ENCODE data around the gene CTDSPL. TPM values are rescaled to one million over a fixed set of nuclear protein-coding genes. Genes with fewer than 3 reads are reported as not detected.

Gene CTDSPL
- total and polyA plus RNA-seq, 2 of the 13 experiments (the other 11 are each of a cell fraction or from before 2014, with no cell fraction given) = 26.1 to 142 TPM

DNA sequence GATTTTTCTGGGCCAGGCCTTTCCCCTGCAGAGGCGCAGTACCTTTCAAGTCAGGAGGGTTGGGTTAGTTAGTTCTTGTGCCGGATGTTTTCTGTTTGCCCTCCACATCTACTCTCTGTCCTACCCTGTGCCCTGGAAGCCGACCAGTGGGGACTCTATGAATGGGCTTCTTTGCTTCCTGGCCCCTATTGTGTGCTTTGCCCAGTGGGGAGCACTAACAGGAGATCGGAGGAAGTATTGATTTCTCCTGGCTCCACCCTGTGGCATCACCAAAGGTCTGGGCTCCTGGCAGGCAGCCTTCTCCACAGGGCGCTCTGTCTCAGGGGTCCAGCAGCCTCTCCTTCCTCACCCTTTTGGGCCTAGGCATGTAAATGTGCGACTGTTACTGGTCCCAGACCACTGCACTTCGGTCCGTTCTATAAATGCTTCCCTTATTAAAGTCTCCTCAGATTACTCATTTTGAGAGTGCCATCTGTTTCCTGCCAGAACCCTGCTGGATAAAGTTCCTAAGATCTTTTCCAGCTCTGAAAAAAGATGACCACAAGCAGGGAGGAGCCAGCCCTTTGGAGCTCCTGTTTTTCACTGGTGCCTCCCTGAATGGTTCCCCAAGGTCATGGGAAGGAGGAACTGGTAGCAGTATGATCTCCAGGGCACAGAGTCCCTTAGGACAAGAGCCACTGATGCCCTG, 44.5 kb downstream of the CTDSPL start (continued):
- TF ChIP-seq, protein P1, sequence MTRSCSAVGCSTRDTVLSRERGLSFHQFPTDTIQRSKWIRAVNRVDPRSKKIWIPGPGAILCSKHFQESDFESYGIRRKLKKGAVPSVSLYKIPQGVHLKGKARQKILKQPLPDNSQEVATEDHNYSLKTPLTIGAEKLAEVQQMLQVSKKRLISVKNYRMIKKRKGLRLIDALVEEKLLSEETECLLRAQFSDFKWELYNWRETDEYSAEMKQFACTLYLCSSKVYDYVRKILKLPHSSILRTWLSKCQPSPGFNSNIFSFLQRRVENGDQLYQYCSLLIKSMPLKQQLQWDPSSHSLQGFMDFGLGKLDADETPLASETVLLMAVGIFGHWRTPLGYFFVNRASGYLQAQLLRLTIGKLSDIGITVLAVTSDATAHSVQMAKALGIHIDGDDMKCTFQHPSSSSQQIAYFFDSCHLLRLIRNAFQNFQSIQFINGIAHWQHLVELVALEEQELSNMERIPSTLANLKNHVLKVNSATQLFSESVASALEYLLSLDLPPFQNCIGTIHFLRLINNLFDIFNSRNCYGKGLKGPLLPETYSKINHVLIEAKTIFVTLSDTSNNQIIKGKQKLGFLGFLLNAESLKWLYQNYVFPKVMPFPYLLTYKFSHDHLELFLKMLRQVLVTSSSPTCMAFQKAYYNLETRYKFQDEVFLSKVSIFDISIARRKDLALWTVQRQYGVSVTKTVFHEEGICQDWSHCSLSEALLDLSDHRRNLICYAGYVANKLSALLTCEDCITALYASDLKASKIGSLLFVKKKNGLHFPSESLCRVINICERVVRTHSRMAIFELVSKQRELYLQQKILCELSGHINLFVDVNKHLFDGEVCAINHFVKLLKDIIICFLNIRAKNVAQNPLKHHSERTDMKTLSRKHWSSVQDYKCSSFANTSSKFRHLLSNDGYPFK (CRISPR knock-in tag; IDR thresholded peaks at IDR 0.05; ENCODE audit: borderline replicate concordance) = peak; percentile 41; the same call in 1 of the 2 replicates
- TF ChIP-seq SSRP1 (CRISPR knock-in tag; IDR thresholded peaks at IDR 0.05) (0 out of 2 replicates have a peak, but pooled peaks have one; percentile 62), ZEB1 (IDR thresholded peaks at IDR 0.05; ENCODE audit: insufficient replicate concordance, low read depth) (peak; percentile 68), NCOA2 (CRISPR knock-in tag; IDR thresholded peaks at IDR 0.05) (peak; percentile 89), PRMT3 (CRISPR knock-in tag; IDR thresholded peaks at IDR 0.05; ENCODE audit: borderline replicate concordance, low read depth) (no peak), POGZ (CRISPR knock-in tag; IDR thresholded peaks at IDR 0.05) (peak; percentile 98), MAFK (conservative IDR thresholded peaks at IDR 0.05 in 1 of 2, IDR thresholded peaks at IDR 0.05 in 1 of 2; ENCODE audit: low read length in 2 of 2) (no peak), TEAD2 (CRISPR knock-in tag; IDR thresholded peaks at IDR 0.05) (no peak), ZNF713 (CRISPR knock-in tag; IDR thresholded peaks at IDR 0.05) (no peak), NR2F6 (IDR thresholded peaks at IDR 0.05) (peak; percentile 67), NR2F6 (CRISPR knock-in tag; IDR thresholded peaks at IDR 0.05) (peak; percentile 83), ZC3H13 (CRISPR knock-in tag; IDR thresholded peaks at IDR 0.05) (0 out of 2 replicates have a peak, but pooled peaks have one; percentile 17), ZNF335 (CRISPR knock-in tag; IDR thresholded peaks at IDR 0.05) (0 out of 2 replicates have a peak, but pooled peaks have one; percentile 42), ZNF234 (CRISPR knock-in tag; conservative IDR thresholded peaks at IDR 0.05) (no peak)
- TF ChIP-seq, protein P2, sequence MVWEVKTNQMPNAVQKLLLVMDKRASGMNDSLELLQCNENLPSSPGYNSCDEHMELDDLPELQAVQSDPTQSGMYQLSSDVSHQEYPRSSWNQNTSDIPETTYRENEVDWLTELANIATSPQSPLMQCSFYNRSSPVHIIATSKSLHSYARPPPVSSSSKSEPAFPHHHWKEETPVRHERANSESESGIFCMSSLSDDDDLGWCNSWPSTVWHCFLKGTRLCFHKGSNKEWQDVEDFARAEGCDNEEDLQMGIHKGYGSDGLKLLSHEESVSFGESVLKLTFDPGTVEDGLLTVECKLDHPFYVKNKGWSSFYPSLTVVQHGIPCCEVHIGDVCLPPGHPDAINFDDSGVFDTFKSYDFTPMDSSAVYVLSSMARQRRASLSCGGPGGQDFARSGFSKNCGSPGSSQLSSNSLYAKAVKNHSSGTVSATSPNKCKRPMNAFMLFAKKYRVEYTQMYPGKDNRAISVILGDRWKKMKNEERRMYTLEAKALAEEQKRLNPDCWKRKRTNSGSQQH (CRISPR knock-in tag; IDR thresholded peaks at IDR 0.05; ENCODE audit: low read depth) = no peak
- TF ChIP-seq, protein P3, sequence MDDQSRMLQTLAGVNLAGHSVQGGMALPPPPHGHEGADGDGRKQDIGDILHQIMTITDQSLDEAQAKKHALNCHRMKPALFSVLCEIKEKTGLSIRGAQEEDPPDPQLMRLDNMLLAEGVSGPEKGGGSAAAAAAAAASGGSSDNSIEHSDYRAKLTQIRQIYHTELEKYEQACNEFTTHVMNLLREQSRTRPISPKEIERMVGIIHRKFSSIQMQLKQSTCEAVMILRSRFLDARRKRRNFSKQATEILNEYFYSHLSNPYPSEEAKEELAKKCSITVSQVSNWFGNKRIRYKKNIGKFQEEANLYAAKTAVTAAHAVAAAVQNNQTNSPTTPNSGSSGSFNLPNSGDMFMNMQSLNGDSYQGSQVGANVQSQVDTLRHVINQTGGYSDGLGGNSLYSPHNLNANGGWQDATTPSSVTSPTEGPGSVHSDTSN (CRISPR knock-in tag; IDR thresholded peaks at IDR 0.05; ENCODE audit: borderline replicate concordance) = no peak
- TF ChIP-seq, protein P4, sequence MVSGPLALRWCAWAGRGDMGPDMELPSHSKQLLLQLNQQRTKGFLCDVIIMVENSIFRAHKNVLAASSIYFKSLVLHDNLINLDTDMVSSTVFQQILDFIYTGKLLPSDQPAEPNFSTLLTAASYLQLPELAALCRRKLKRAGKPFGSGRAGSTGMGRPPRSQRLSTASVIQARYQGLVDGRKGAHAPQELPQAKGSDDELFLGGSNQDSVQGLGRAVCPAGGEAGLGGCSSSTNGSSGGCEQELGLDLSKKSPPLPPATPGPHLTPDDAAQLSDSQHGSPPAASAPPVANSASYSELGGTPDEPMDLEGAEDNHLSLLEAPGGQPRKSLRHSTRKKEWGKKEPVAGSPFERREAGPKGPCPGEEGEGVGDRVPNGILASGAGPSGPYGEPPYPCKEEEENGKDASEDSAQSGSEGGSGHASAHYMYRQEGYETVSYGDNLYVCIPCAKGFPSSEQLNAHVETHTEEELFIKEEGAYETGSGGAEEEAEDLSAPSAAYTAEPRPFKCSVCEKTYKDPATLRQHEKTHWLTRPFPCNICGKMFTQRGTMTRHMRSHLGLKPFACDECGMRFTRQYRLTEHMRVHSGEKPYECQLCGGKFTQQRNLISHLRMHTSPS (CRISPR knock-in tag; IDR thresholded peaks at IDR 0.05; ENCODE audit: low read depth) = peak; percentile 99
- TF ChIP-seq, protein P5, sequence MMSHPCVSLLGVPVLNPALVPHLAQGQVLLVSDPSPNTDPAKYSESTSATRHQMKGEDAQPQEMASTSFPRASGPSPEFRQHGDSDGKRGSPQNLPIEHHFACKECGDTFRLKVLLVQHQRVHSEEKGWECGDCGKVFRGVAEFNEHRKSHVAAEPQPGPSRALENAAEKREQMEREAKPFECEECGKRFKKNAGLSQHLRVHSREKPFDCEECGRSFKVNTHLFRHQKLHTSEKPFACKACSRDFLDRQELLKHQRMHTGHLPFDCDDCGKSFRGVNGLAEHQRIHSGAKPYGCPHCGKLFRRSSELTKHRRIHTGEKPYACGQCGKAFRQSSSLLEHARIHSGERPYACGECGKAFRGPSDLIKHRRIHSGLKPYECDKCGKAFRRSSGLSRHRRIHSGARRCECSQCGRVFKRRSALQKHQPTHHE (CRISPR knock-in tag; IDR thresholded peaks at IDR 0.05; ENCODE audit: borderline replicate concordance) = peak; percentile 84; the same call in 1 of the 2 replicates
- TF ChIP-seq, protein P6, sequence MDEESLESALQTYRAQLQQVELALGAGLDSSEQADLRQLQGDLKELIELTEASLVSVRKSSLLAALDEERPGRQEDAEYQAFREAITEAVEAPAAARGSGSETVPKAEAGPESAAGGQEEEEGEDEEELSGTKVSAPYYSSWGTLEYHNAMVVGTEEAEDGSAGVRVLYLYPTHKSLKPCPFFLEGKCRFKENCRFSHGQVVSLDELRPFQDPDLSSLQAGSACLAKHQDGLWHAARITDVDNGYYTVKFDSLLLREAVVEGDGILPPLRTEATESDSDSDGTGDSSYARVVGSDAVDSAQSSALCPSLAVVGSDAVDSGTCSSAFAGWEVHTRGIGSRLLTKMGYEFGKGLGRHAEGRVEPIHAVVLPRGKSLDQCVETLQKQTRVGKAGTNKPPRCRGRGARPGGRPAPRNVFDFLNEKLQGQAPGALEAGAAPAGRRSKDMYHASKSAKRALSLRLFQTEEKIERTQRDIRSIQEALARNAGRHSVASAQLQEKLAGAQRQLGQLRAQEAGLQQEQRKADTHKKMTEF (CRISPR knock-in tag; IDR thresholded peaks at IDR 0.05) = peak; percentile 73

Data from HepG2 (cell line).